ENCODE results near the gene NEURL1. TPM values are rescaled to one million over a fixed set of nuclear protein-coding genes. Genes with fewer than 3 reads are reported as not detected.

The NEURL1 gene
- polyA plus RNA-seq, 3 donors = 3.0 to 17.2 (median 3.3) TPM

DNA sequence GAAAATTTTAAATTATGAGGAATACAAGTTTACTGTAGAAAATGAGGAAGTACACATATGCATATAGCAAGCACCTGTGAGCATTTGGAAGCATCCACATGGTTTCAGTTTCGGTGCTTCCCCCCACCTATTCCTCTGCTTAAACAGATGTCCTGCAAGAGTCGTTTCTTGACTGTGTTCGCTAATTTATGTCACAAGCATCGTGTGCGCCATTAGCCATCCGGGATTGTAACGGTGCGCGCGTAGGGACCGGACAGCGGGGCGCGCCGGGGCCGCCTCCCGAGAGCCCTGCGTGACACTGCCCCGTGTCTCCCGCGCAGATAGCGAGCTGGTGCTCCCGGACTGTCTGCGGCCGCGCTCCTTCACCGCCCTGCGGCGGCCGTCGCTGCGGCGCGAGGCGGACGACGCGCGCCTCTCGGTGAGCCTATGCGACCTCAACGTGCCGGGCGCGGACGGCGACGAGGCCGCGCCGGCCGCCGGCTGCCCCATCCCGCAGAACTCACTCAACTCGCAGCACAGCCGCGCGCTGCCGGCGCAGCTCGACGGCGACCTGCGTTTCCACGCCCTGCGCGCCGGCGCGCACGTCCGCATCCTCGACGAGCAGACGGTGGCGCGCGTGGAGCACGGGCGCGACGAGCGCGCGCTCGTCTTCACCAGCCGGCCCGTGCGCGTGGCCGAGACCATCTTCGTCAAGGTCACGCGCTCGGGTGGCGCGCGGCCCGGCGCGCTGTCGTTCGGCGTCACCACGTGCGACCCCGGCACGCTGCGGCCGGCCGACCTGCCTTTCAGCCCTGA, 90.9 kb downstream of the NEURL1 start:
- Mint-ChIP-seq H3K36me3 (no peaks in the 10 kb centered on the region), H3K4me3 (peak overlapping the region; percentile 81 to 86), H3K27ac (peak overlapping the region in 1 of 7 donors; percentile 66), H3K9me3 (peaks cover 4 to 18% (median 8%) of the 10 kb centered on the region in 7 donors), H3K27me3 (ENCODE audit: low read depth in 3 of 3) (peaks cover 3 to 22% (median 22%) of the 10 kb centered on the region in 3 donors), H3K4me1 (peaks cover 19% of the 10 kb centered on the region)
- TF ChIP-seq, protein P1, sequence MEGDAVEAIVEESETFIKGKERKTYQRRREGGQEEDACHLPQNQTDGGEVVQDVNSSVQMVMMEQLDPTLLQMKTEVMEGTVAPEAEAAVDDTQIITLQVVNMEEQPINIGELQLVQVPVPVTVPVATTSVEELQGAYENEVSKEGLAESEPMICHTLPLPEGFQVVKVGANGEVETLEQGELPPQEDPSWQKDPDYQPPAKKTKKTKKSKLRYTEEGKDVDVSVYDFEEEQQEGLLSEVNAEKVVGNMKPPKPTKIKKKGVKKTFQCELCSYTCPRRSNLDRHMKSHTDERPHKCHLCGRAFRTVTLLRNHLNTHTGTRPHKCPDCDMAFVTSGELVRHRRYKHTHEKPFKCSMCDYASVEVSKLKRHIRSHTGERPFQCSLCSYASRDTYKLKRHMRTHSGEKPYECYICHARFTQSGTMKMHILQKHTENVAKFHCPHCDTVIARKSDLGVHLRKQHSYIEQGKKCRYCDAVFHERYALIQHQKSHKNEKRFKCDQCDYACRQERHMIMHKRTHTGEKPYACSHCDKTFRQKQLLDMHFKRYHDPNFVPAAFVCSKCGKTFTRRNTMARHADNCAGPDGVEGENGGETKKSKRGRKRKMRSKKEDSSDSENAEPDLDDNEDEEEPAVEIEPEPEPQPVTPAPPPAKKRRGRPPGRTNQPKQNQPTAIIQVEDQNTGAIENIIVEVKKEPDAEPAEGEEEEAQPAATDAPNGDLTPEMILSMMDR (IDR thresholded peaks at IDR 0.05) = no peak
- no peak overlapping the region for H3K27ac ChIP-seq (ENCODE audit: low read depth in 1 of 2, low read length in 2 of 2)
- no peaks in the 10 kb centered on the region for H3K36me3 ChIP-seq (replicated peaks in 1 of 2; ENCODE audit: control insufficient read depth in 1 of 2, insufficient read depth in 2 of 2, low read length in 2 of 2)
- H3K9me3 ChIP-seq (replicated peaks in 1 of 2; ENCODE audit: control insufficient read depth in 1 of 2, insufficient read depth in 1 of 2, low read length in 2 of 2) = no peaks in the 10 kb centered on the region
- H3K4me1 ChIP-seq (ENCODE audit: control insufficient read depth in 1 of 2, insufficient read depth in 2 of 2, low read length in 2 of 2) = peaks cover 9 to 18% of the 10 kb centered on the region in 2 donors
- DNase-seq = peak; percentile 55 to 74 (median 72)
- intact Hi-C loops (cut with micrococcal nuclease) = no loop called here
- H3K9ac ChIP-seq (ENCODE audit: insufficient read depth, low read length, poor library complexity, severe bottlenecking) = peak overlapping the region; percentile 62
- H2AFZ ChIP-seq (ENCODE audit: insufficient read depth, low read depth, low read length, poor library complexity, severe bottlenecking) = peak overlapping the region; percentile 75
- no peaks in the 10 kb centered on the region for H3K79me2 ChIP-seq (ENCODE audit: insufficient read depth, low read length)
- 5% methylated on average over 110 of the region's 111 CpGs for WGBS (ENCODE audit: insufficient coverage)
- peak overlapping the region; percentile 81 for H3K4me2 ChIP-seq (replicated peaks; ENCODE audit: extremely low read depth, low read length, poor library complexity, severe bottlenecking)
- peaks cover 0 to 5% of the 10 kb centered on the region in 2 donors for H3K27me3 ChIP-seq (ENCODE audit: control insufficient read depth in 2 of 2, insufficient read depth in 2 of 2, low read length in 2 of 2)
- H3K4me3 ChIP-seq (replicated peaks in 1 of 3; ENCODE audit: low read depth in 2 of 3, low read length in 3 of 3) = peak overlapping the region; percentile 59 to 85 (median 81)
- no peaks in the 10 kb centered on the region for H4K20me1 ChIP-seq (ENCODE audit: insufficient read depth, low read length)

DNA sequence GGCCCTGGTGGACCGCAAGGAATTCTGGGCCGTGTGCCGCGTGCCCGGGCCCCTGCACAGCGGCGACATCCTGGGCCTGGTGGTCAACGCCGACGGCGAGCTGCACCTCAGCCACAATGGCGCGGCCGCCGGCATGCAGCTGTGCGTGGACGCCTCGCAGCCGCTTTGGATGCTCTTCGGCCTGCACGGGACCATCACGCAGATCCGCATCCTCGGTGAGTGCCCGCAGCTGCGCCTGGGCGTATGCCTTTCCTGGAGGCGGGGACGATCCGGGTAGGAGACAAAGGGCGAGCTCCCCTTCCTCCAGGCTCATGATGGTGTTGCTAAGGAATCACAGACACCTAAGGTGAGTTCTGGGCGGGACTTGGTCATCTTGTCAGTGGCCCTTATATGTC, 91.5 kb downstream of the NEURL1 start:
- no peaks in the 10 kb centered on the region for H4K20me1 ChIP-seq (ENCODE audit: insufficient read depth, low read length)
- H3K27me3 ChIP-seq (ENCODE audit: control insufficient read depth in 2 of 2, insufficient read depth in 2 of 2, low read length in 2 of 2) = peaks cover 0 to 5% of the 10 kb centered on the region in 2 donors
- H3K4me2 ChIP-seq (replicated peaks; ENCODE audit: extremely low read depth, low read length, poor library complexity, severe bottlenecking) = peak overlapping the region; percentile 81
- H3K79me2 ChIP-seq (ENCODE audit: insufficient read depth, low read length) = no peaks in the 10 kb centered on the region
- H3K27ac ChIP-seq (ENCODE audit: low read depth in 1 of 2, low read length in 2 of 2) = no peak overlapping the region
- peaks cover 9 to 18% of the 10 kb centered on the region in 2 donors for H3K4me1 ChIP-seq (ENCODE audit: control insufficient read depth in 1 of 2, insufficient read depth in 2 of 2, low read length in 2 of 2)
- no peaks in the 10 kb centered on the region for H3K36me3 ChIP-seq (replicated peaks in 1 of 2; ENCODE audit: control insufficient read depth in 1 of 2, insufficient read depth in 2 of 2, low read length in 2 of 2)
- Mint-ChIP-seq H3K4me3 (peak overlapping the region; percentile 52 to 69), H3K27me3 (ENCODE audit: low read depth in 3 of 3) (peaks cover 3 to 24% (median 22%) of the 10 kb centered on the region in 3 donors), H3K36me3 (no peaks in the 10 kb centered on the region), H3K27ac (no peak overlapping the region), H3K4me1 (peaks cover 19% of the 10 kb centered on the region), H3K9me3 (peaks cover 4 to 18% (median 8%) of the 10 kb centered on the region in 7 donors)
- TF ChIP-seq, protein P1 (IDR thresholded peaks at IDR 0.05) = no peak
- H3K4me3 ChIP-seq (replicated peaks in 1 of 3; ENCODE audit: low read depth in 2 of 3, low read length in 3 of 3) = peak overlapping the region in 1 of 3 experiments; percentile 81
- intact Hi-C loops (cut with micrococcal nuclease) = no loop called here
- no peaks in the 10 kb centered on the region for H3K9me3 ChIP-seq (replicated peaks in 1 of 2; ENCODE audit: control insufficient read depth in 1 of 2, insufficient read depth in 1 of 2, low read length in 2 of 2)
- no peak for DNase-seq
- H3K9ac ChIP-seq (ENCODE audit: insufficient read depth, low read length, poor library complexity, severe bottlenecking) = peak overlapping the region; percentile 62
- WGBS (ENCODE audit: insufficient coverage) = 67% methylated on average over 30 of the region's 32 CpGs
- peak overlapping the region; percentile 75 for H2AFZ ChIP-seq (ENCODE audit: insufficient read depth, low read depth, low read length, poor library complexity, severe bottlenecking)
